ENCODE measurements around the gene FGA. TPM values are rescaled to one million over a fixed set of nuclear protein-coding genes. Genes with fewer than 3 reads are reported as not detected.

The FGA gene
- polyA plus RNA-seq, 3 donors: 0.08 to 1.4 (median 1.0) TPM

GRCh38 chr4:154545689-154546088 is 44.9 kb downstream of the FGA start:
- DNase-seq (ENCODE audit: low read depth in 3 of 3, low spot score in 2 of 3): no peak

- DNase-seq (ENCODE audit: low read depth in 3 of 3, low spot score in 2 of 3): no peak
Measured at GRCh38 chr4:154542271-154542879, 48.2 kb downstream of the FGA start.

Other genes with a start within 250 kb of the FGA start
- 1 to 10 TPM; 4.7 to 7.0 (median 4.9) TPM for gene DCHS2, start 98.9 kb downstream of the FGA start, polyA plus RNA-seq (ENCODE audit: insufficient read length in 3 of 3)
- gene PLRG1, start 40.3 kb downstream of the FGA start, polyA plus RNA-seq (ENCODE audit: insufficient read length in 3 of 3): 100 to 1,000 TPM; 116 to 126 (median 125) TPM
- 100 to 1,000 TPM in 2 of 3 donors, 10 to 100 TPM in 1; 10.6 to 190 (median 141) TPM for gene FGB, start 27.7 kb downstream of the FGA start, polyA plus RNA-seq (ENCODE audit: insufficient read length in 3 of 3)
- 1 to 10 TPM in 1 of 3 donors, under 1 TPM in 1, not detected in 1; 0.44 to 1.1 TPM for gene FGG, start 21.9 kb upstream of the FGA start, polyA plus RNA-seq (ENCODE audit: insufficient read length in 3 of 3)
- under 1 TPM; 0.50 to 0.97 (median 0.67) TPM for gene LRAT, start 153.3 kb upstream of the FGA start, polyA plus RNA-seq (ENCODE audit: insufficient read length in 3 of 3)
- gene RBM46, start 190.5 kb upstream of the FGA start, polyA plus RNA-seq (ENCODE audit: insufficient read length in 3 of 3): under 1 TPM in 2 of 3 donors, not detected in 1; 0.08 to 0.10 TPM

All from right renal cortex interstitium (tissue), 3 donors.